NCI-H82 (cell line): ENCODE results near the gene ESD.
"Not testable (repeated sequence)": the region's sequence is repeated elsewhere in the genome, so short reads cannot be mapped to it uniquely, and the experiment has no call there.

Source experiments
- DNase-seq: peaks from one replicate; lab custom pipeline; 2025; lab: John Stamatoyannopoulos, UW

The ESD gene, protein sequence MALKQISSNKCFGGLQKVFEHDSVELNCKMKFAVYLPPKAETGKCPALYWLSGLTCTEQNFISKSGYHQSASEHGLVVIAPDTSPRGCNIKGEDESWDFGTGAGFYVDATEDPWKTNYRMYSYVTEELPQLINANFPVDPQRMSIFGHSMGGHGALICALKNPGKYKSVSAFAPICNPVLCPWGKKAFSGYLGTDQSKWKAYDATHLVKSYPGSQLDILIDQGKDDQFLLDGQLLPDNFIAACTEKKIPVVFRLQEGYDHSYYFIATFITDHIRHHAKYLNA

DNA sequence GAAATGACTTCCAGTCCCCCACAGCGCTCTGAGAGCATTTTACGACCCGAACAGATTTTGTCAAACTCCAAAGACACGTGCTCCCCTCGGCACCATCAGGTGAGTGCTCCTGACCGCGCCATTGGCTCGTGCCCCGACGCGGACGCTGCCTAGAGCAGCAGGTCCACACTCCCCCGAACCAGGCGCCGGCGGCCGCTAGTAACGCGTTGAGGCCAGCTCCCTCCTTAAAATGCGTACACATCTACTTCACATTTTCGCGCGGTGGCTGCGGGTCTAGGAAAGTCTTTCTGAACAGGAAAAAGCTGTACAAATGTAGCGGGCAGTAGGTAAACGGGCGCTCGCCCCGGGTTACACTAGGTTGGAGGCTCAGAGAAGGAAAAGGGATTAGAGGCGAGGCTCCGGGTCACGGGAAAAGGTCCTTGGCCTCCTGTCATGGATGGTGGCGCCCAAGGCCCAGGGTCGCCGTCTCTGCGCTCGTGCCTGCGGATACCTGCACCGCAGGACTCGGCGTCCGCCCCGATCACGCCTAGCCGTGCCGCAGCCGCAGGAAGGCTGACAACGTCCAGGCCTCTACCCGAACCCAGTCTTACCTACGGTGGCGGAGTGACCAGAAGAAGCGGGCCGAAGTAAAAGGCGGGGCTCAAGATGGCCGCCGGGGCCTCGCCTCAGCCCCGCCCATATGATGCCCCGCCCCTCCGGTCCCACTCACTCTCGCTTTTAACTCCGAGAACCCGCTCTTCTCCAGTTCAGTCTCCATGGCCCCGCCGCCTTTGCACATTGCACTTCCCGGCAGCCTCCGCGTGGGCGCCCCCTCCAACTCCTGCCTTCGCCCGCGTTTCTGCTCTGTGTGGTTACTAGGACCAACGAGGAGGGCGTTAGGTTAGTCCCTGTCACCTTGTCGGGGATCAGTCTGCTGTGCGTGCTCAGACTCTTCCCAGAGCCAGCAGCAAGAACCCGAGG, at the start of gene ESD:
Gene ESD, minus strand, starts transcription at position 647 of the 960 bp plus-strand sequence. CDS start 5,748 bp downstream, outside the sequence.
- peak; percentile 99 for DNase-seq

DNA sequence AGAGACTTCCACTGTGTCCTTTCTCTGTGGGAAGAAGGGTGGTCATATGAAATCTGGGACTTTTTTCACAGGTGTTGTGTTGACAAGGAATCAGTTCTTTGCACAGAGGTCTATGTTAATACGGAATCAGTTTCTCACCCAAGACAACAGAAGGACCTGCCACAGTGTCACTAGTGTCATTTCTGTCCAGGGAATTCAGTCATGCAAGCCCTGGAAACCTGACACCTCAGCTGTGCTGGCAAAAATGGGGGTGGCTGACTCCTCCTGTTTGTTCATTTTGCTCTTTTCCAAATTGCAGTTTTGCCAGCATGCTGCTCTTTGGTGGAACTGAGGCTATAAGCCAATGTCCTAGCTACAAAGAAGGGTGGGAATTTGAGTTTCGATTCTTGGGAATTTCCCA, 49.8 kb upstream of the ESD start:
- DNase-seq: no peak

DNA sequence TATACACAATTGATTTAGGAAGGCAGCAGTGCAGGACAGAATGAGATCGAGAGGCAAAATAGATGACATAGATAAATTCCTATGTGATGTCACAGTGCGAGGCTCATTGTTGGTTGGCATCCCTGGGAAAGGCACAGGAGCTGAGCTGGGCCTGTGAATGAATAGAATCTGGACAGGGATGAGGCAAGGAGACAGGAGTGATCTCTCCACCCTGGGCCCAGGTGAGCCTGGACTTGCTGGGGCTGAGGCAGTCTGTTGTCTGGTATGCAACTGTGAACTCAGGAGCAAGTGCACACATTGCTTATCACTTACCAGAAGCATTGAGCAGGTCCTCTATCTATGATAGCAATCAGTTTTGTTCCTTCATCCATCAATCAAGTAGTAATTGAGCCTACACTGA, 48.2 kb upstream of the ESD start:
- no peak for DNase-seq

DNA sequence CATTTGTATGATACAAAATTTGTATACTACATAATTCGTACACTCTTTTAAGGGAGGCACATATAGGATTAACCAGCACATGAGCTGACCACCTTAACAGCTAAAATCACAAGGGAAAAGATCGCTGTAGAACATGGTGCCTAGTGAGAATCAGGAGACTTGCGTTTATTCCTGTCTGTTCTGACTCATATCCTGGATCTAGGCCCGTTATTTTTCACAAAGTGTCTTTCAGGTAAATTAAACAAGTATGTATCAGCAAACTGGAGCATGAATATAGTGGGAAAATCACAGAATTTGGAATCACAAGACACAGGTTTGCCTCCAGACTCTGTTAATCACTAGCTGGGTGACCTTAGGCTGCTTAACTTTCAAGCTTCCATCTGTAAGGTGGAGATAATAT, 47.5 kb upstream of the ESD start:
- DNase-seq: no peak

DNA sequence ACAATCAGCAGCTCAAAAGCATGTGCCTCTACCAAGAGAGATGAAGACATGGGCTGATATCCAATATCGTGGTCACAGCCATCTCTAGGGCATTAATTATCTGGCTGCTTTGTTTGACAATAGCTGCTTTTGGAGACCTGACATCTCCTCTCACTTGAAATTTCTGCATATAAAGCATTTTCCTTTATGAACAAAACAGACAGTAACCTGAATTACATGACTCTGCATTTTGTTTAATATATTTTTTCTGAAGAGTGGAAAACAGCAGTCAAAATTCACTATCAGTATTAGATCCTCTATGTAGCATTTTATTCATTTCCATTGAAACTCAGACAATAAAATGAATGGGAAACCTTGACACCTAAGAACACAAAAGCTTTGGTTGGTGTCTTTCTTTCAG, 42.4 kb upstream of the ESD start:
- no peak for DNase-seq

DNA sequence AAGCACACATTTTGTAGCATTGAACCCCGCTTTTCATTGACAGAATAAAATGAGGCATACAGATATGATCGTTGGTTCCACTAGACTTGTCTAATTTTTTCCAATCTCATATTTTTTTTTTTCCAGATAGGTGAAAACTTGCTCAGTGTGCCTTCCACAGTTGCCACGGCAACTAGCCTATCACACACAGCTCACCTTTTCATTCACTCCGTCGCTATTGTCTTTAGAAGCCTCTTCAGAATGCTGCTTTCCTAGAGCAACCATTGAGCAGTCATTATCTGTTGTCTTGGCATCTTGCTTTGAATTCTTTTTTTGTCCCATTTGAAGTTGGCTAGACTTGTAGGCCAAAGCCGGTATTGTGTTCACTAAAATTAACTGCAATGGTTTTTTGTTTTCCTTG, 37.7 kb upstream of the ESD start:
- no peak for DNase-seq

DNA sequence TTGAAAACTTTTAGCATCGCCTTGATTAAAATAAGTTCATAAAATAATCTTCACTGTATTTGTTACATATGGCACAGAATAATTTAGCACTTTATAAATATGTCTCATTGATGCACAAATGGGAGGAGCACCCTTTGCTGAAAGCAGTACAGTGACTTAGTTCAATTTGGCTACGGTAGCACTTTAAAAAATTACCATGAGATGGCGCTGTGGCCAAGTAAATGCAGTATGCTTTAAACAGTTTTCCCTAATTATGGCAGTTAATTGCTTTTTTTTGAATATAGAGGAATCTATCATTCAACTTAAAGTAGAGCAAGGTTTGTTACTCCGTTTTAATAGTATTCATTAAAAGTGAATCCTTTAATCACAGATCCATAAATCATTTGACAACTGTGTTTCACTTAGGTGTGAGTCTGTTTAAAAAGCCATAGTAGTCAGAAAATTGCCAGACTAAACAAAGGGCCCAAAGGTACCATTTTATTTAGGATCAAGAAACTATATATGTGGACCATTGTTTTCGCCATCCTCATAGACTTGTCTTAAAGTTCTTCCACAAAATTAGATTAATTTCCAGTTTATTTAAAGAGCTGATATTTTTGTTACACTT, 34.7 kb upstream of the ESD start:
- peak; percentile 81 for DNase-seq

DNA sequence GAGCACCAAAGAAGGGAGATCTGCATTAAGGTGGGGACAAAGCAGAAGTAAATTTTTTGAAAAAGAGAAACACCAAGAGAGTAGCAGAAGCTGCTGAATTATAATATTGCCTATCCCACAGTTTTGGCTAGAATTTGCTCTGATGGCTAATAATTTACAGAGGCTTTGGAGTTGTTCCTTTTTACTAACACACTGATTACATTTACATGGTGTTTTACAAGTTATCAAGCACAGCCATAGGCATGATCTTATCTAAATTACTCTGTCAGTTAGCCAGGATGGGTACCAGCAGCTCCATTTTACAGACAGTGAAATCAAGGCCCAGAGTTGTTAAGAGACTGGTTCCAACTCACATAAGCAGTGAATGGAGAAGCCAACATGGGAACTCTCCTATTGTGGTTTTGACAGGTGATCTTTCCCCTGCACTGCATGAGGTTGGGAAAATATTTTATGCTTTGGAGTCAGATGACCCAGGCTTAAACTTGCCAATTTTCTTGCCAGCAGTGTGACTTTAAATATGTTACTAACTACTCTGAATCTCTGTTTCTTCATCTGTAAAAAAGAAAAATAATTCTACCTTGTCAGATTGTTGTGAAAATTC, 33.5 kb upstream of the ESD start:
- DNase-seq: no peak

DNA sequence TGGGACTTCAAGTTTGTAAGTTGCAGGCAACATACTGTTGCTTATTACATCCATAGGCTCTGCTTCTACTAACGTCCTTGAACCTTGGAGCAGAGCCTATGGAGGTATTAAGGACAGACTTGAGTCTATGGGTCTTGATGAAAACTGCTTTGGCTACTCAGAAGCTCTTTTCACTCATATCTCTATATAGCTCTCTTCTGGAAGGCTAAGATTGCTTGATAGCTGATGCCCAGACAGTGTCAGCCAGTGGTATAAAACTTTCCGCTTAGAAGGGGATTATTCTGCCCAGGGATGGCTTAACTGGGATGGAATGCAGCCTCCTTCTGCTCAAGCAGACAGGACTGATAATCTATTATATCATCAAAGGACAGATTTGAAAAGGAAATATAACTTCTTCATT, 25.6 kb upstream of the ESD start:
- peak; percentile 55 for DNase-seq

DNA sequence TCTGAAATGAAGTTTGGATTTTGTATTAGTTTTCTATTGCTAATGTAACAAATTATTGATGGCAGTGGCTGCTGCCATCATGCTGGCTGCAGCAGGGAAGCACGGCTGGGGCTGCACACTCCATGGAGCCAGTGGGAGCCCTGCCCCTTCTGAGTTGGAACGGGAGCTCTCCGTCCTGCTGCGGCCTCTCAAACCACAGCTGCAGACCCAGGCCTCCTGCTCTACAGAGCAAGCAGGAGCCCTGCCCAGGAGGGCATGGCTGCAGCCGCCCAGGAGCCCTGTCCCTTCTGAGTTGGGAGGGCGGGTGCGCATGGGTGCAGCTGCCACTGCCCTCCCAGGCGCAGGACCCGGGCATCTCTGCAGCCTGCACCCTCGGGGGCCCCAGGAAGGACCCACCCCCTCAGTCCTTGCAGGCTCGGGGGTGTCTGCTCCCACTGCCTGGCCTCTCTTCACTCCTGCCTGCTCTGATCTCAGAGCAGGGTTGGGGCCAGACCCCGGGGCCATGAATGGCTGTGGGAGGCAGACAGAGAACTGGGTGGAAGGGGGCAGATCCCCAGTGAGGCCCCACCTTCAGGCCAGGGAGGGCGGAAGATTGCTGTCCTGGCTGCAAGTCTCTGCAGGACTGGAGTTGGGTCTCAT, 21.0 kb upstream of the ESD start:
- DNase-seq: no peak

DNA sequence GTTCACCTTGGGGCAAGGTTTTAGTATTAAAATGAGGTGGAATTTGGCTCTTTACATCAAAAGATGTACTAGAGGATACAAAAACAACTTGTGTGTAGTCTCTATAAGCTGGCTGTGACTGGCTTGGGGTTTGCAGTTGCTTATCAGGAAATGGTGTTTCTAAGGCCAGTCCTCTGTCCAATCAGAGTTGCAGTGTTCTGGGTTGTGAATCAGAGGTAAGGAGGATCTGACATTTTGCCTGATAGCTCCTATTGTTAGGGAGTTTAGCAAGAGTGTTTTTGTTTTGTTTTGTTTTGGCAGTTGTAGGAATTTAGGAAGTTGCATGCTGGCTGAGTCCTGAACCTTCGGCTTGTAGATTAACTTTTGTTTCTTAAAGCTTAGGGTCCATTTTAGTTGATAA, 20.1 kb upstream of the ESD start:
- no peak for DNase-seq

DNA sequence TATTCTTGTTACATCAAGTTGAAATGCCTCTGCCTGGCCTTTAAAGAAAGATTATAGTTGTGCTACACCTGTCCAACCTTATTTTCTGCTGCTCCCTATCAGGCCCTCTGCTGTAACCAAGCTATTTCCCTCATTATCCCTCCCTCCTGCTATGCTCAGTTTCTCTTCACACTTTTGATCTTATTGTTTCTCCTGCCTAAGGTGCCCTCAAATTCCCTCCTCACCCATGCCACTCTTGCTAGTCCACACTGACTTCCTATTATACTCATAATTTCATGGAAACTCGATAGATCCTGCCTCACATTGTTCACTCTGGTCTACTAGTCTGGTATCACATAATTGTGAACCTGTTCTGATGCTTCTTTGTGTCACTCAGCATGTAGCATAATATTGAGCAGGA, 19.4 kb upstream of the ESD start:
- no peak for DNase-seq

DNA sequence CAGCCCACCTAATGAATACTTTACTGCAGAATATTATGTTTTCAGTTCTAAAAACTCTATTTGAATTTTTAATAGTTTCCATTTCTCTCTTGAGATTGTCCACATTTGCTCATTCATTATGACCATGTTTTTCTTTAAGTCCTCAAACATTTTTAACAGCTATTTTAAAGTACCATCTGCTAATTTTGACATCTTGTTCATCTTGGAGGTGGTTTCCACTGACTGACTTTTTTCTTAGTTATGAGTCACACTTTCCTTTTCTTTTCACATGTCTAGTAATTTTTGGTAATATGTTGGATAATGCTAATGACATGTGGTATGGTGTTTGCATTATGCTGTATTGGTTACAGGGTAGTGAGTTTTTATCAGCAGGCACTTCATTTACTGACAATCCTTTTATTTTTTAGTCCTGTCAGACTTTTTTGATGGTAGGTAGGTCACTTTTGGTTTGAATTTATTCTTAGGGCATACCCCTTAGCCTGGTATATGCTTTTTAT, 15.4 kb upstream of the ESD start:
- DNase-seq: no peak

DNA sequence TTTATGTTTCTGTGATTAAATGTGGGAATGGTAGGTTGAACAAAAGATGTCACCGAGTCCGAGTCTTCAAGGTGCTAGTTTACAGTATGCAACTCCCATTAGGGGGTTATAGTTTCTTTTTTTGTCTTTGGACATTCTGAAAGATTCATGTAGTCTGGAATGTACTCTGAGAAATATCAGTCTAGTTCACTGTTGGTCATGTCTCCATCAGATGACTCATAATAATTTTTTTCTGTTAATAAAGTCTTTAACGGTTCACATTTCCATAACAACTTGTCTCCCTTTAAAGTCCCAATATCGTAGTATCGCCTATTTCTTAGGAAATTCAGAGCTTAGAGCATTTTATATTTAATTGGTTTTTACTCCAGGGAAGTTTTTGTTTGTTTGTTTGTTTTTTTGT, 13.5 kb upstream of the ESD start:
- no peak for DNase-seq

DNA sequence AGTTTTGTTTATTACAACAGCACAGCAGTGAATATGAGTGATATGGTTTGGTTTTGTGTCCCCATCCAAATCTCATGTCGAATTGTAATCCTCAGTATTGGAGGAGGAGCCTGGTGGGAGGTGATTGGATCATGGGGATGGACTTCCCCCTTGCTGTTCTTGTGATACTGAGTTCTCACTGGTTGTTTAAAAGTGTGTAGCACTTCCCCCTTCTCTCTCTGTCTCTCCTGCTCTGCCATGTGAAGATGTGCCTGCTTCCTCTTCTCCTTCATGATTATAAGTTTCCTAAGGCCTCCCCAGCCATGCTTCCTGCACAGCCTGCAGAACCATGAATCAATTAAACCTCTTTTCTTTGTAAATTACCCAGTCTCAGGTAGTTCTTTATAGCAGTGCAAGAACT, 8.0 kb upstream of the ESD start:
- DNase-seq: not testable (repeated sequence)

DNA sequence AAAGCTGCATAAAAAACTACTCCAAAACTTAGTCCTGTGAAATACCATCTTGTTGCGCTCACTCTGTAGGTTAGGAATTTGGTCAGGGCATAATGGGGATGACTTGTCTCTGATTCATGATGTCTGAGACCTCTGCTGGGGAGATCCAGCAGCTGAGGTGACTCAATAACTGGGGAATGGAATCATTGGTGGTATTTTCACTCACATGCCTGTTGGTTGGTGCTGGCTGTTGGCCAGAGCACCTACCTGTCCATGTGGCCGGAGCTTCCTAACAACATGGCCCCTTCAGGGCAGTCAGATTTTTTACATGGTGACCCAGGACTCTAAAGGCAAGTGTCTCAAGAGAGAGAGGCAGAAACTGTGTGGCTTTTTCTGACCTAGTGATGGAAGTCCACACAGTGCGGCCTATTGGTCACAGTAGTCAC, 7.4 kb upstream of the ESD start:
- DNase-seq: no peak

DNA sequence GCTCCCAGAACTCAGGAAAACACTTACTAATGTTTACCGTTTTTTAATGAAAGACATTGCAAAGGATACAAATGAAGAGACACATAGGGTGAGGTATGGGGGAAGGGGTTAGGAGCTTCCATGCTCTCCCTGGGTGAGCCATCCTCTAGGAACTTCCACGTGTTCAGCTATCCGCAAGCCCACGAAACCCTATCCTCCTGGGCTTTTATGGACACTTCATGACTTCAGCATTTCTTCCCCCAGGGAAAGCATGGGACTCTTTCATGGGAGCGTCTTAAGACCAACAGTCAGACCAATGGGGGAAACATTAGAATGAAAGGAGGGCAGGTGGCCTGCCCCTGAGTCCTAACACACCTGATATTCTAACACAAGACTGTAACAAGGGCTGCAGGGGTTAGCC, 6.6 kb upstream of the ESD start:
- no peak for DNase-seq

DNA sequence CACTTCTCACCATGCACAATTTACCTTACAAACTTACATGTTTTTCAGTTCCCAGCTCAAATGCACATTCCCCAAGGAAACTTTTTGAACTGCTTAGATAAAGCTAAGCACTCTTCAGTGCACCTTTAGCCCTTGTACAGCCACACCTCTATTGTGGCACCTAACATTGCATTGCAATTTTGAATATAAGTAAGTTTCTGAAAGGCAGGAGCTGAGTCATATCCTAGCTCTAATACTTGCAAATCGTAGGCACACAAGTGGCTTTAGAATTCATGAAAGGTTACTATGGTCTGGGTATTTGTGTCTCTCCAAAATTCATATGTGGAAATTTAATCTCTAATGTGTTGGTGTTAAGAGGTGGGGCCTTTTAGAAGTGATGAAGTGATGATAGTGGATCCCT, 4.9 kb upstream of the ESD start:
- DNase-seq: no peak

DNA sequence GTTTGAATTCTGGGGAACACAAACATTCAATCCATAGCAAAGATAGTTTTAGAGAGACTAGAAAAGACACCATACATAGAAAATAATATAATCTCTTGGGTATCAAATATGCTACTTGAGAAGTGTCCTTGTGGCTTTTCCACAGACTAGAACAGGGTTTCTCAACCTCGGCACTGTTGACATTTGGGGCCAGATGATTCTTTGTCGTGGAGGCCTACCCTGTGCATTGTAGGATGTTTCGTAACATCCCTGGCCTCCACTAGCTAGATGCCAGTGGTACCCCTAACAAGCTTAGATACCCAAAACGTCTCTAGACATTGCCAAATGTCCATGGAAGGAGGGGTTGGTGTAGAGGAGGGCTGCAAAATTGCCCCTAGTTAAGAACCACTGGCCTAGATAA, 2.2 kb upstream of the ESD start:
- DNase-seq: no peak

DNA sequence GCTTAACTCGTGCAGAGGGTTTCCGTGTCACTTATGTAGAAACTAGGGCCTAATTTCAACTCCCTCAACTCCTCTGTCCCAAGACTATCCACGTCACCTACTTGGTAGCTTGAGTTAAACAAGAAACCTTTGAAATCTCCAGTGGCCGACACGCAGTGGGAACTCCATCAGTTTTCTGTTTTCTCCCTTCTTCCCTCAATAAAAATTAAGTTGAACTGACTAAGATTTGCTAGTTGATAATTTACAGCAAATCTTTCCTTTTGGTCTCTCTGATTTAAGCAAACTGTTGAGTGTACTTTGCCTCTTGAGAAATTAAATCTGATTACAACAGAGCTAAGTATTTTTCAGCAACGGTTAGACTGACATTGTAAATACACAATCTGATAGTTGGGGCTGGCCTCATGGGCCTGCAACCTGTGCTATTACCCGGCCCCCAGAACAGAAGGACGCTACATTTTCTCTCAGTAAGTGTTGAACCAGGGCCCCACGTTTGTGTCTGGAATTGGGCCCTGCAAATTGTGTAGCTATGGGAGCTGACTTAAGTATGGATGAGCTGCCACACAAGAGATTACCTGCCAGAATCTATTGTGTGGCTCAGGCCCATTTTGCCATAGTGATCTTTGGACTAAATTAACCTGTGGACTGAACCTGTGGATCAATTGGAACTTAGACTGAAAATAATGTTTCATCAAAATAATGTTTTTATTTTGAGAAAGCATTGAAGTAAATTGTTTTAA, 708 bp upstream of the ESD start:
- DNase-seq: peak; percentile 68

DNA sequence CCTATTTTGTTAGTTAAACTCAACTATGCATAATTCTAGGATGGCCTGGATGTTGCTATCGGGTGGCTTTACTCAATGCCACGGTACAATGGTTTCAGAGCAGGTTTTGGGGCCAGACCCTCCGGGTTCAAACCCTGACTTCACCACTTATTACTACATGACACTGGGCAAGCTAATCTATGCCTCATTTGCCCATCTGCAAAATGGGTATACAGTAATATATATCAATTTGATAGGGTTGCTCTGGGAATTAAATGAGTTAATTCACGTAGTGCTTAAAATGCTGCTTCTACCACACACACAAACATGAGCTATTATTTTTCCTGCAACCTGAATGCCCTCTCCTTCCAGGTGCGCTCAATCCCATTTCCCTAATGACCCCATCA, 839 bp downstream of the ESD start:
- peak; percentile 69 for DNase-seq
